GM21723 (cell line): ENCODE data around the gene ST6GALNAC6.

Source experiments
- ATAC-seq: cut with Tn5 transposase; IDR thresholded peaks from one replicate; pipeline ENCODE4 v1.9.1; 2021; ENCODE audit warnings: mild to moderate bottlenecking, moderate library complexity; ENCODE audit not compliant: unreplicated experiment

ST6GALNAC6 gene

GRCh38 chr9:127918183-127919107 is 19.0 kb upstream of the ST6GALNAC6 start:
- ATAC-seq, result no peak

- peak; percentile 27 for ATAC-seq
Observed at GRCh38 chr9:127917603-127918002, 18.2 kb upstream of the ST6GALNAC6 start.

GRCh38 chr9:127916720-127917581 is 17.5 kb upstream of the ST6GALNAC6 start, which contains the start of gene ST6GALNAC4:
Gene ST6GALNAC4 (minus strand): TSS chr9:127917041. CDS start chr9:127916419, 622 bp downstream.
- ATAC-seq, result peak; percentile 72

- no peak for ATAC-seq
Observed at GRCh38 chr9:127915801-127916719, 16.7 kb upstream of the ST6GALNAC6 start.

GRCh38 chr9:127915325-127915752 is 15.9 kb upstream of the ST6GALNAC6 start:
- no peak for ATAC-seq

- no peak for ATAC-seq
Observed at GRCh38 chr9:127913682-127914081, 14.3 kb upstream of the ST6GALNAC6 start.

GRCh38 chr9:127912882-127913281 is 13.5 kb upstream of the ST6GALNAC6 start:
- no peak for ATAC-seq

GRCh38 chr9:127912296-127912695 is 12.9 kb upstream of the ST6GALNAC6 start:
- ATAC-seq, result no peak

- no peak for ATAC-seq
Observed at GRCh38 chr9:127910613-127911205, 11.3 kb upstream of the ST6GALNAC6 start.

GRCh38 chr9:127909839-127910273 is 10.5 kb upstream of the ST6GALNAC6 start:
- ATAC-seq, result no peak

GRCh38 chr9:127908660-127908926 is 9.2 kb upstream of the ST6GALNAC6 start:
- ATAC-seq, result no peak

GRCh38 chr9:127907867-127908659 is 8.7 kb upstream of the ST6GALNAC6 start:
- no peak for ATAC-seq

- no peak for ATAC-seq
Observed at GRCh38 chr9:127905788-127906191, 6.4 kb upstream of the ST6GALNAC6 start.

- ATAC-seq, result no peak
Observed at GRCh38 chr9:127905004-127905728, 5.8 kb upstream of the ST6GALNAC6 start.

GRCh38 chr9:127904561-127905003 is 5.2 kb upstream of the ST6GALNAC6 start:
- ATAC-seq, result no peak

GRCh38 chr9:127903557-127904475 is 4.4 kb upstream of the ST6GALNAC6 start:
- no peak for ATAC-seq

- peak; percentile 26 for ATAC-seq
Observed at GRCh38 chr9:127898433-127899127, 823 bp downstream of the ST6GALNAC6 start.
